GM21723 (cell line): ENCODE data around the gene TGM3.

Source experiments
- ATAC-seq: cut with Tn5 transposase; IDR thresholded peaks from one replicate; pipeline ENCODE4 v1.9.1; 2021; ENCODE audit warnings: mild to moderate bottlenecking, moderate library complexity; ENCODE audit not compliant: unreplicated experiment

Gene TGM3

GRCh38 chr20:2373098-2373497 lies 77.3 kb downstream of the TGM3 start:
- ATAC-seq, result no peak

GRCh38 chr20:2374346-2375125 lies 78.7 kb downstream of the TGM3 start:
- ATAC-seq, result no peak

GRCh38 chr20:2378893-2379292 lies 83.1 kb downstream of the TGM3 start:
- no peak for ATAC-seq

GRCh38 chr20:2379511-2380229 lies 83.9 kb downstream of the TGM3 start:
- no peak for ATAC-seq

- ATAC-seq, result no peak
Observed at GRCh38 chr20:2380601-2381000, 84.8 kb downstream of the TGM3 start, which contains the start of gene TGM6. Gene TGM6 (plus strand): TSS chr20:2380901. CDS start chr20:2380969, 68 bp downstream.

GRCh38 chr20:2381303-2381702 lies 85.5 kb downstream of the TGM3 start:
- ATAC-seq, result no peak

- ATAC-seq, result no peak
Observed at GRCh38 chr20:2382833-2383232, 87.0 kb downstream of the TGM3 start.

GRCh38 chr20:2385026-2385425 lies 89.2 kb downstream of the TGM3 start:
- ATAC-seq, result no peak

GRCh38 chr20:2385496-2385895 lies 89.7 kb downstream of the TGM3 start:
- ATAC-seq, result no peak

GRCh38 chr20:2386516-2387179 lies 90.8 kb downstream of the TGM3 start:
- no peak for ATAC-seq

GRCh38 chr20:2387180-2387577 lies 91.4 kb downstream of the TGM3 start:
- ATAC-seq, result peak; percentile 57

GRCh38 chr20:2387580-2387979 lies 91.8 kb downstream of the TGM3 start:
- ATAC-seq, result no peak
